ENCODE results near the gene UROD.

UROD gene

GRCh38 chr1:45002650-45003645, 9.1 kb upstream of the UROD start:
- TF ChIP-seq REST (IDR thresholded peaks at IDR 0.05; ENCODE audit: insufficient read depth in 1 of 2, low read depth in 2 of 2, low read length in 2 of 2) (no peak), FOXP2 (optimal IDR thresholded peaks at IDR 0.05; ENCODE audit: borderline replicate concordance, extremely low read depth, extremely low read length, insufficient read depth) (no peak), SIN3A (IDR thresholded peaks at IDR 0.05; ENCODE audit: borderline replicate concordance, insufficient read depth, low read length) (no peak), TAF1 (IDR thresholded peaks at IDR 0.05; ENCODE audit: borderline replicate concordance, insufficient read depth, low read length) (no peak), POLR2AphosphoS5 (IDR thresholded peaks at IDR 0.05; ENCODE audit: low read depth, low read length) (no peak)

GRCh38 chr1:45003741-45004140, 8.3 kb upstream of the UROD start:
- TF ChIP-seq TAF1 (IDR thresholded peaks at IDR 0.05; ENCODE audit: borderline replicate concordance, insufficient read depth, low read length) (no peak), POLR2AphosphoS5 (IDR thresholded peaks at IDR 0.05; ENCODE audit: low read depth, low read length) (no peak), REST (IDR thresholded peaks at IDR 0.05; ENCODE audit: insufficient read depth in 1 of 2, low read depth in 2 of 2, low read length in 2 of 2) (no peak), FOXP2 (optimal IDR thresholded peaks at IDR 0.05; ENCODE audit: borderline replicate concordance, extremely low read depth, extremely low read length, insufficient read depth) (no peak)

DNA sequence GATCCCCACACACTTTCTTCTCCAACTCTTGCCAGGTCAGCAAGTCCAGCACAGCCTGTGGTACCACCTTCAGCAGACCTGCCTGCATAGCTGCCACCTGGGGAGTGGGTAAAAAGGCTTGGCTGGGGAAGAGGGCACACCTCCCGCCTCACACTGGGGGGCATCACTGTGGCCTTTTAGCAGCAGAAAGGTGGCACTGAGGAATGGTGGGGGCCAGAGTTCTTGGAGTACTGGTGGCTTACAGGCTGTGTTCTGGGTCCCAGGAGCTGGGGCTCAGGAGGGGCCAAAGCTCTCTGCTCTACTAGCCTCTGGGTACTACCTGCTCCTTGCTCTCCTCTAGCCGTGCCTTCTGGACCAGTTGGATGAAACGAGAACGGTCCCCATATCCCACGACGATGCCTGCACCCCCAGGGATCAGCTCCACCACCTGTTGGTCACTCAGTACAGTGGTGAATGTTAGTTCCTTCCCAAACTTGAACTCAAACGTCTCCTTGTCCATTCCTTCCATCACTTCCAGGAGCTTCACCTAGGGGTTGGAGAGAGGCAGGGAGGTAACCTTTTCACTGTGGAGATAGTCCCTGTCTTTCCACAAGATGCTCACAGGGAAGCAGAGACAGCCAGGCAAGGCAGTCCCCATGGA, 7.7 kb upstream of the UROD start:
- TF ChIP-seq SIN3A (IDR thresholded peaks at IDR 0.05; ENCODE audit: borderline replicate concordance, insufficient read depth, low read length), result no peak

DNA sequence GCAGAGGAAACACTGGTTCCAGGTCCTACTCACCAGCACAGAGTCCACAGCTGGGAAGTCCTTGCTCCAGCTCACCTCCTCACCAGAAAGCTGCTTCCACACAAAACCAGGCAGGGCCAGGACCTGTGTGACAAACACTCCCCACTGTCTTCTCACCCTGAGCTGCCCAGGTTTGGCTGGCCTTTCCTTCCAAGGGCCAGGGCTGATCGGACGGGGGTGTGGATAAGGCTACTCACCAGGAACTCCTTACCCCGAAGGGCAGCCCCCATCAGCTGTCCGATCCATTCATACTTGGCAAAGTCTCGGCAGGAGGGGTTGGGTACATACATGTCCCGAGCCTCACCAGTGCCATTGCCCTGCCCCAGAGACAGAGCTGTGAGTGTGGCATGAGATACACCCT, 6.3 kb upstream of the UROD start:
- TF ChIP-seq FOXP2 (optimal IDR thresholded peaks at IDR 0.05; ENCODE audit: borderline replicate concordance, extremely low read depth, extremely low read length, insufficient read depth), result no peak
- TF ChIP-seq SIN3A (IDR thresholded peaks at IDR 0.05; ENCODE audit: borderline replicate concordance, insufficient read depth, low read length), result no peak
- no peak for TF ChIP-seq TAF1 (IDR thresholded peaks at IDR 0.05; ENCODE audit: borderline replicate concordance, insufficient read depth, low read length)
- TF ChIP-seq REST (IDR thresholded peaks at IDR 0.05; ENCODE audit: insufficient read depth in 1 of 2, low read depth in 2 of 2, low read length in 2 of 2), result no peak
- no peak for TF ChIP-seq POLR2AphosphoS5 (IDR thresholded peaks at IDR 0.05; ENCODE audit: low read depth, low read length)

- TF ChIP-seq SIN3A (IDR thresholded peaks at IDR 0.05; ENCODE audit: borderline replicate concordance, insufficient read depth, low read length) (no peak), FOXP2 (optimal IDR thresholded peaks at IDR 0.05; ENCODE audit: borderline replicate concordance, extremely low read depth, extremely low read length, insufficient read depth) (no peak), REST (IDR thresholded peaks at IDR 0.05; ENCODE audit: insufficient read depth in 1 of 2, low read depth in 2 of 2, low read length in 2 of 2) (no peak), POLR2AphosphoS5 (IDR thresholded peaks at IDR 0.05; ENCODE audit: low read depth, low read length) (no peak), TAF1 (IDR thresholded peaks at IDR 0.05; ENCODE audit: borderline replicate concordance, insufficient read depth, low read length) (no peak)
These were observed 4.7 kb upstream of the UROD start for GRCh38 chr1:45007311-45007710.
